ENCODE results near the gene ALOX12.

The ALOX12 gene

GRCh38 chr17:7002288-7003047, 6.6 kb downstream of the ALOX12 start:
- DNase-seq (ENCODE audit: low spot score): no peak

- DNase-seq (ENCODE audit: low spot score): no peak
Observed at GRCh38 chr17:7003745-7004144, 7.9 kb downstream of the ALOX12 start.

- peak; percentile 45 for DNase-seq (ENCODE audit: low spot score)
Observed at GRCh38 chr17:7004398-7005253, 8.8 kb downstream of the ALOX12 start.

- DNase-seq (ENCODE audit: low spot score): no peak
Observed at GRCh38 chr17:7005716-7006115, 9.9 kb downstream of the ALOX12 start.

GRCh38 chr17:7007143-7007542, 11.3 kb downstream of the ALOX12 start:
- DNase-seq (ENCODE audit: low spot score): no peak

- no peak for DNase-seq (ENCODE audit: low spot score)
Observed at GRCh38 chr17:7010523-7010922, 14.7 kb downstream of the ALOX12 start.

GRCh38 chr17:7011415-7011814, 15.6 kb downstream of the ALOX12 start:
- DNase-seq (ENCODE audit: low spot score): no peak

GRCh38 chr17:7011942-7012254, 16.0 kb downstream of the ALOX12 start:
- DNase-seq (ENCODE audit: low spot score): no peak

- peak; percentile 99 for DNase-seq (ENCODE audit: low spot score)
Observed at GRCh38 chr17:7014261-7014994, 18.6 kb downstream of the ALOX12 start.

GRCh38 chr17:7014995-7015958, 19.4 kb downstream of the ALOX12 start:
- DNase-seq (ENCODE audit: low spot score): no peak

GRCh38 chr17:7016418-7016817, 20.6 kb downstream of the ALOX12 start:
- no peak for DNase-seq (ENCODE audit: low spot score)

- DNase-seq (ENCODE audit: low spot score): no peak
Observed at GRCh38 chr17:7016886-7017826, 21.3 kb downstream of the ALOX12 start.

- DNase-seq (ENCODE audit: low spot score): no peak
Observed at GRCh38 chr17:7017827-7018200, 22.0 kb downstream of the ALOX12 start.

GRCh38 chr17:7018331-7018964, 22.6 kb downstream of the ALOX12 start:
- no peak for DNase-seq (ENCODE audit: low spot score)

GRCh38 chr17:7019367-7019766, 23.5 kb downstream of the ALOX12 start:
- no peak for DNase-seq (ENCODE audit: low spot score)

- no peak for DNase-seq (ENCODE audit: low spot score)
Observed at GRCh38 chr17:7019839-7020519, 24.1 kb downstream of the ALOX12 start.

- DNase-seq (ENCODE audit: low spot score): no peak
Observed at GRCh38 chr17:7020894-7021664, 25.2 kb downstream of the ALOX12 start.

- DNase-seq (ENCODE audit: low spot score): no peak
Observed at GRCh38 chr17:7021993-7022778, 26.3 kb downstream of the ALOX12 start.

Data from putamen (tissue), 1 donor.